Transverse colon (tissue), 4 donors: ENCODE measurements around the gene CFAP54.

Experiments used
- POLR2A ChIP-seq: fragments of 450-650 bp; IDR thresholded peaks from one replicate; pipeline ENCODE4 v1.6.1; 2016; ENCODE audit warnings: antibody characterized with exemption, mild to moderate bottlenecking, moderate library complexity
- POLR2AphosphoS5 ChIP-seq, 3 donors: sonication (generic); formaldehyde crosslinking; IDR thresholded peaks; one replicate each; pipeline ENCODE4 v1.6.1; 2016; ENCODE audit warnings: antibody characterized with exemption in 3 of 3
- TF ChIP-seq, protein P1 (sequence below), 5 experiments: fragments of 200-600 bp in 3 of 5; fragments of 450-650 bp in 2 of 5; sonication (generic) in 3 of 5; IDR thresholded peaks; 1 replicate in 2 of 5; 2 replicates in 3 of 5; pipeline ENCODE4 v1.5.1; 2016 to 2017; ENCODE audit warnings: antibody characterized with exemption in 5 of 5, inconsistent platforms in 3 of 5, mild to moderate bottlenecking in 2 of 5, moderate library complexity in 1 of 5

DNA sequence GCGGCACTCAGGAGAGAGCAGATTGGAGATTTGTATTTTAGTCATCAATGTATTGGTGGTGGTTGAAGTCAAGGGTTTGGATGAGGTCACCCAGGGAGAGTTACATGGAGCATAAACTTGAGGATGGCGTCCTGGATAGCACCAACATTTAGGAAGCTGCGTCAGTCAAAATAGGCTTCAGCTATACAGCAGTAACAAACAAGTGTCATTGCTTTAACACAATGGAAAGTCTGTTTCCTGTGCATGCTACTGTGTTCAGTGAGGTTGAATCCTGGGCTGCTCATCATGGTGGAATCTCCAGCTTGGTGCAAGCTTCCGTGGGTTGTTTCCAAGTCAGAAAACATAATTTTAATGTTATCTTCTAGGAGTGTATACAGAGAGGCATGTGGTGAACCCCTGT is 180.4 kb downstream of the CFAP54 start:
- TF ChIP-seq, protein P1, sequence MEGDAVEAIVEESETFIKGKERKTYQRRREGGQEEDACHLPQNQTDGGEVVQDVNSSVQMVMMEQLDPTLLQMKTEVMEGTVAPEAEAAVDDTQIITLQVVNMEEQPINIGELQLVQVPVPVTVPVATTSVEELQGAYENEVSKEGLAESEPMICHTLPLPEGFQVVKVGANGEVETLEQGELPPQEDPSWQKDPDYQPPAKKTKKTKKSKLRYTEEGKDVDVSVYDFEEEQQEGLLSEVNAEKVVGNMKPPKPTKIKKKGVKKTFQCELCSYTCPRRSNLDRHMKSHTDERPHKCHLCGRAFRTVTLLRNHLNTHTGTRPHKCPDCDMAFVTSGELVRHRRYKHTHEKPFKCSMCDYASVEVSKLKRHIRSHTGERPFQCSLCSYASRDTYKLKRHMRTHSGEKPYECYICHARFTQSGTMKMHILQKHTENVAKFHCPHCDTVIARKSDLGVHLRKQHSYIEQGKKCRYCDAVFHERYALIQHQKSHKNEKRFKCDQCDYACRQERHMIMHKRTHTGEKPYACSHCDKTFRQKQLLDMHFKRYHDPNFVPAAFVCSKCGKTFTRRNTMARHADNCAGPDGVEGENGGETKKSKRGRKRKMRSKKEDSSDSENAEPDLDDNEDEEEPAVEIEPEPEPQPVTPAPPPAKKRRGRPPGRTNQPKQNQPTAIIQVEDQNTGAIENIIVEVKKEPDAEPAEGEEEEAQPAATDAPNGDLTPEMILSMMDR (IDR thresholded peaks at IDR 0.05): no peak
- TF ChIP-seq POLR2A (no peak), POLR2AphosphoS5 (IDR thresholded peaks at IDR 0.05) (no peak)
